ENCODE results near the gene RAPGEF6. TPM values are rescaled to one million over a fixed set of nuclear protein-coding genes. Genes with fewer than 3 reads are reported as not detected.

Gene RAPGEF6
- total and polyA plus RNA-seq, 7 donors = 1.8 to 30.5 (median 16.1) TPM

GRCh38 chr5:131581702-131582101 lies 53.3 kb downstream of the RAPGEF6 start:
- Histone ChIP-seq H3K27me3 (no peaks in the 10 kb centered on the region), H3K4me3 (no peak overlapping the region), H3K4me1 (no peaks in the 10 kb centered on the region), H3K36me3 (no peaks in the 10 kb centered on the region), H3K9me3 (no peaks in the 10 kb centered on the region), H3K27ac (no peak overlapping the region)
- no peak for DNase-seq
- intact Hi-C loops (cut with DNase I) = no loop called here
- TF ChIP-seq POLR2AphosphoS5 (IDR thresholded peaks at IDR 0.05) (no peak), CTCF (IDR thresholded peaks at IDR 0.05) (no peak), EP300 (IDR thresholded peaks at IDR 0.05) (no peak), POLR2A (IDR thresholded peaks at IDR 0.05) (no peak)
- WGBS, 2 donors = 90 to 100% methylated on average over 1 of the region's 1 CpG

- H3K36me3 ChIP-seq = no peaks in the 10 kb centered on the region
- no peak for DNase-seq
- intact Hi-C loops (cut with DNase I) = no loop called here
- no peaks in the 10 kb centered on the region for H3K27me3 ChIP-seq
- WGBS, 2 donors = 96 to 98% methylated on average over 38 of the region's 38 CpGs
- TF ChIP-seq POLR2AphosphoS5 (IDR thresholded peaks at IDR 0.05) (no peak), POLR2A (IDR thresholded peaks at IDR 0.05) (no peak), EP300 (IDR thresholded peaks at IDR 0.05) (no peak), CTCF (IDR thresholded peaks at IDR 0.05) (no peak)
- no peak overlapping the region for H3K27ac ChIP-seq
- no peaks in the 10 kb centered on the region for H3K9me3 ChIP-seq
- no peaks in the 10 kb centered on the region for H3K4me1 ChIP-seq
- H3K4me3 ChIP-seq = no peak overlapping the region
Observed at GRCh38 chr5:131579917-131580671, 54.9 kb downstream of the RAPGEF6 start.

- DNase-seq = no peak
- no peak for TF ChIP-seq CTCF (IDR thresholded peaks at IDR 0.05)
- TF ChIP-seq EP300 (IDR thresholded peaks at IDR 0.05) = no peak
- no peak for TF ChIP-seq POLR2A (IDR thresholded peaks at IDR 0.05)
- TF ChIP-seq POLR2AphosphoS5 (IDR thresholded peaks at IDR 0.05) = no peak
- Histone ChIP-seq H3K27me3 (no peaks in the 10 kb centered on the region), H3K27ac (no peak overlapping the region), H3K4me1 (no peaks in the 10 kb centered on the region), H3K9me3 (no peaks in the 10 kb centered on the region), H3K4me3 (no peak overlapping the region), H3K36me3 (no peaks in the 10 kb centered on the region)
- 99% methylated on average over 8 of the region's 8 CpGs for WGBS, 2 donors
- intact Hi-C loops (cut with DNase I) = no loop called here
Observed at GRCh38 chr5:131575660-131576227, 59.3 kb downstream of the RAPGEF6 start.

GRCh38 chr5:131571669-131572168 lies 63.3 kb downstream of the RAPGEF6 start:
- DNase-seq = no peak
- 98% methylated on average over 9 of the region's 9 CpGs for WGBS, 2 donors
- Histone ChIP-seq H3K36me3 (no peaks in the 10 kb centered on the region), H3K4me1 (no peaks in the 10 kb centered on the region), H3K27ac (no peak overlapping the region), H3K9me3 (no peaks in the 10 kb centered on the region), H3K27me3 (no peaks in the 10 kb centered on the region), H3K4me3 (no peak overlapping the region)
- no peak for TF ChIP-seq EP300 (IDR thresholded peaks at IDR 0.05)
- TF ChIP-seq POLR2AphosphoS5 (IDR thresholded peaks at IDR 0.05) = no peak
- no peak for TF ChIP-seq POLR2A (IDR thresholded peaks at IDR 0.05)
- no peak for TF ChIP-seq CTCF (IDR thresholded peaks at IDR 0.05)
- intact Hi-C loops (cut with DNase I) = no loop called here
